IPS DF 4.7 (cell line): ENCODE results near the gene CLOCK.
"Not testable (repeated sequence)": the region's sequence is repeated elsewhere in the genome, so short reads cannot be mapped to it uniquely, and the experiment has no call there.

Experiments
- DNase-seq: peaks from one replicate; pipeline ENCODE4 v3.0.0-alpha.2; 2013; ENCODE audit warnings: low spot score; ENCODE audit errors: extremely low read depth

CLOCK gene

DNA sequence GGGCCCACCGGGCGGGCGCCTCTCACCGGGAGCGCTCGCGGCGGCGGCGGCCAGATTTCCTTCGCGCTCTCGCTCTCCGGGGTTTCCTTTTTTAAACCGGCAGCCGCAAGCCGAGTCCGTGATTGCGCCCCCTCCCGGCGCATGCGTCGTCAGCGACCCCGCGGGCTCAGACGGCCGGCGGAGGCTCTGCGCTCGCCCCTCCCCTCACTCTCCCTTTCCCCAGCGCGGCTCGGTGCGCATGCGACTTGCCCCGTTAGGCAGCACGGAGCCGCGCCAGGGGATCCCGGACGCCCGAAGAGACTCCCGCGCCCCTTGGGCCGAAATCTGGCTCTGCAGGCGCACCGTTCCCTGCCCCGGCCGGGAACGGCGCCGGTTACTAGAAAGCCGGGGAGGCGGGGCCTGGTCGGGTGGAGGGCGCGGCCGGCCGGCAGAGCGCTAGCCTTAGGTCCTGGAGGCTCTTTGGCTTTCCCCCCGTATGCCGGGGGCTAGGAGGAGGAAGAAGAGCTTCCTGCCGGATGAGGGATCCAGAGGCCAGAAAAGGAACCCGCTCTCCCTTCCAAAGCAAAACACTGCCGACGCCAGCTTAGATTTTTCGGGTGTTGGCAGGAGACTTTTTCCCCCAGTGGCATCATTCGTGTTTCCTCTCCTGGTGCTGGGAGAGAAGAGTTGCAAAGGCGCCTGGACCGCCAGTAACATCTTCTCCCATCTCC lies at the start of gene CLOCK:
Gene CLOCK, minus strand, starts transcription at position 154 of the 710 bp plus-strand sequence. CDS start 64,124 bp downstream, outside the sequence.
- no peak for DNase-seq

- no peak for DNase-seq
Observed at GRCh38 chr4:55592014-55592413, 45.3 kb upstream of the CLOCK start, which contains the start of gene PDCL2. TSS of gene PDCL2 (minus strand) at chr4:55592245. CDS start at chr4:55592109, 136 bp downstream.

DNA sequence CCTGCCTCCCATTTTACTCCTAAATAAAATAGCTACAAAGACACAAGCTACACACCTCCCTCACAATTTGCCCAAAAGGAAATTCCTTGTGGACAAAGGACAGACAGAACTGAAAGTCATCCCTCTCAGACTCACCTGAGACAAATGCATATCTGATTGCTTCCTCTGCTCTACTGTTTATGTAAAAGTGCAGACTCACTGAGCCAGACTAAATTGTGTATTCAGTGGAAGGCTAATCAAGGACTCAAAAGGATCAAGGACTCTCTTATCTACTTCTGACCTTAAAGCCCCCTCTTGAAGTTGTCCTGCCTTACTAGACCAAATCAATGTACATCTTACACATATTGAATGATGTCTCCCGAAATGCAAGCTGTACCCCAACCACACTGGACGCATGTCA lies 41.5 kb upstream of the CLOCK start:
- no peak for DNase-seq

DNA sequence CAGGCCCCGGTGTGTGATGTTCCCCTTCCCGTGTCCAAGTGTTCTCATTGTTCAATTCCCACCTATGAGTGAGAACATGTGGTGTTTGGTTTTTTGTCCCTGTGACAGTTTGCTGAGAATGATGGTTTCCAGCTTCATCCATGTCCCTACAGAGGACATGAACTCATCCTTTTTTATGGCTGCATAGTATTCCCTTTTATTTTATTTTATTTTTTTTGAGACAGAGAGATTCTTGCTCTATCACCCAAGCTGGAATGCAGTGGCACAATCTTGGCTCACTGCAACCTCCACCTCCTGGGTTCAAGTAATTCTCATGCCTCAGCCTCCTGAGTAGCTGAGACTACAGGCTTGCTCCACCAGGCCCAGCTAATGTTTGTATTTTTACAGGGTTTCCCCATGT lies 36.1 kb upstream of the CLOCK start:
- not testable (repeated sequence) for DNase-seq

DNA sequence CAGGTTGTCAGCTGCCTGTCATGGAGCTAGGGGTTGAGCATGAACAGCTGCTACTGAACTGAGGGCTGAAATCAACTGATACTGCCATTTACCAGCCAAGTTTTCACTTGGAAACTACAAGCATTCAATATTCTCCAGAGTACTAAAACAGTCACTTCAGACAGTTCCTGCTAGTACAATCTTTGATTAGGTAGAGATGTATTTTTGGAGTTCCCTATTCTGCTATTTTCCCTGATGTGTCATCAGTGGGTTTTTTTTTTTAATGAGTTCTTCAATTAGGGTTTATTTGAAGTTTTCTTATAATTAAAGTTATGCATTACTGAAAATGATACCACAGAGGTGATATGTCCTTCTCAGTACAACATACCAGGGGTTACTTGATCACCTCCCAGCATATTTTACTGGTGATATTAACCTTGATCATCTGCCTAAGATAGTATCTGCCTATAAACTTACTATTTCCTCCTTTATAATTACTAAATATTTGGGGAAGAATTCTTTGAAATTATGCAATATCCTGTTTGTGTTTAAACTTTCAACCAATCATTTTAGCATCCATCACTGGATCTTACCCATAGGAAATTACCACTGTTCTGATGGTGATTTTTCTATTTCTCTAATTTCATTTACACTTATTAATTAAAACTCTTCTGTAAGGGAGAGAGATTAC lies 31.8 kb upstream of the CLOCK start:
- no peak for DNase-seq

GRCh38 chr4:55575513-55575912 lies 28.8 kb upstream of the CLOCK start:
- DNase-seq, result no peak

- DNase-seq, result no peak
Observed at GRCh38 chr4:55574252-55574651, 27.5 kb upstream of the CLOCK start.

GRCh38 chr4:55571806-55572205 lies 25.1 kb upstream of the CLOCK start:
- no peak for DNase-seq

DNA sequence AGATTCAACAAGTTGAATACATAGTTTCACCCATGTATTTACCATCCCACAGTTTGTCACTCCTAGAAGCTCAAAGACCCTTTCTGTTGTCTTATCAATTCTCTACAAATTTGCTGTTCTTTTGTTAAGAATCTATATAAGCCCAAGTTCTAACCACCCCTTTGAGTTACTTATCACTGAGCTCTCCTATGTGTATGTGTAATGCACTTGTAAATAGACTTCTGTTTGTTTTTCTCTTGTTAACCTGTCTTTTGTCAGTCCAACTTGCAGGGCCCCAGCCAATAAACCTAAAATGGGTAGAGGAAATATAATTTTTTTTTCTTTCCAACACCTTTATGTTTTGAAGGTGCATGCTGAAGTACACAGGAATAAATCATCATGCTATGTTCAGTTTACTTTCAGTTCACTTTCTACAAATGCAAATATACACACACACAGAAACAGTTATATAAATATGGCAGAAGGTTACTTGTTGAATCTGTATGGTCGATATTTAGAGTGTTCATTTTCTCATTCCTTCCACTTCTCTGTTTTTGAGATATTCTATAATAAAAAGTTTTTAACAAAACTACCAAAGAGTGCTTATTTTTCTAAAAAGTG lies 22.3 kb upstream of the CLOCK start:
- DNase-seq, result no peak

DNA sequence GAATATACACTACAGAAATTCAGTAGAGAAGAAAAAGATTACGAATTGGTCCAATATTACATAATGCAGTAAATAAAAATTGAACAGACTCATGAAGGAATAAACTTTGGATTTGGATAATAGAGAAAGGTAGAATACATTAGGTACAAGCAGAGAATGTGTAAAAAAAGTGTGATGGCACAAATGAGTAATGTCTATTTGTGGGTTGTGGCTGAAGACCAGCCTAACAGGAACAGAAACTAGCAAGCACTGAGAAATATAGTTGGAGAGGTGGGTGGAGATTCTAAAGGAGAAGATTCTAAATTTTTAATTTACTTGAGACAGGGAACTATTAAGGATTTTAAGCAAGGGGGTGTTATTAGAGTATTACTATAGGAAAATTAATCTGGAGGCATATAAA lies 15.2 kb upstream of the CLOCK start:
- DNase-seq, result no peak

GRCh38 chr4:55560096-55560495 lies 13.4 kb upstream of the CLOCK start:
- no peak for DNase-seq

DNA sequence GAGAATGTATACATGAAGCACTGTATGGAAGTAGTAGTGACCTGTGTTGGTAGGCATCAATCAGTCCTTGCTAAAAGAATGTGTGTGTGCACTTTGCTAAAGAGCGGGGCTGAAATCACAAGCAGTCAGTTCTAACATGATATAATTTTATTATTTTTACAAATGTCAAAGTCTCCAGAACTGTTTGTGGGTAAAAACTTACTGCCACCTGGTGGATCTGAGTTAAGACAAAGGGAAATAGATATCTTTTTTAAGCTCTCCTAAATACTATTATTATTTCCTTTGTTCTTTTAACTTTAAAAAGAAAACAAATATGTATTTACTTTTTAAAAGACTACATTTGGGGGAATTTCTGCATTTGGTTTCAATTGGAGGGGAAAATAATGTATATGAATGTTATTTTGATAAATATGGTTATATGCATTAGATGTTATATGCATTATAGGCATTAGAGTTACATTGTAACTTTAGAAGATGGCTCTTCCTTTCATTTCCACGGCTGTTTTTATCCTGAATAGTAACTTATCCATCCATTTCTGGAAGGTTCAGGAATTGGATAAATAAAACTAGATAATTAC lies 7.8 kb upstream of the CLOCK start:
- DNase-seq, result no peak

DNA sequence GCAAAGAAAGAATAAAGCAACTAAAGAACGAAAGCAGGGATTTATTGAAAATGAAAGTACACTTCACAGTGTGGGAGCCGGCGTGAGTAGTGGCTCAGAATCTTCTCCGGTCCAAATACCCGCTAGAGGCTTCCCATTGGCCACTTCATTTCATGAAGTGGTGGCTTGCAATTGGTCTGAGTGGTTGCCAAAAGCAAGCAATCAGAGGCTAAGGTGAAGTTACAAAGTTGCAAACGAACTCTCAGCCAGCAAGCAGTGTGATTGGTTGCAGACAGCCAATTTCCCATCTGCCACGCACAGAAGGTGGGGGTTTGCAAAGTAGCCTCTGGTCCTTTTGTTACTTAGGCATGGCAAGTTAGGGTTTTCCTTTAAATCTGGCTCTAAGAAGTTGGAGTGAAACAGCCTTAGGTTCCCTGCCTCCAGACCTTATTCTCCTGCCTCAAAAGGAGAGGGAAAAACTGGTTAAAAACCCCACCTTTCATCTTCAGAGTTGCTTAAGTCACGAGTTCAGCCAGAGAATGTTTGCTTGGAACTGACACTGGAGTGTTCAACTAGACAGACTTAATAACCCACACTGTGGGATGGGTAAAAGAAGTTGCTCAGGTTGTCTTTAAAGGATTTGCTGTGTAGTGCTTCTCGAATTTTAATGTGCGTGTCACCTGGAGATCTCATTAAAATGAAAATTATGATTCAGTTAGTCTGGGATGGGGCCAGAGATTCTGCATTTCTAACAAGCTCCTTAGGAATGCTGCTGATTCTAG lies 6.9 kb upstream of the CLOCK start:
- no peak for DNase-seq

- not testable (repeated sequence) for DNase-seq
Observed at GRCh38 chr4:55551964-55552363, 5.3 kb upstream of the CLOCK start.

DNA sequence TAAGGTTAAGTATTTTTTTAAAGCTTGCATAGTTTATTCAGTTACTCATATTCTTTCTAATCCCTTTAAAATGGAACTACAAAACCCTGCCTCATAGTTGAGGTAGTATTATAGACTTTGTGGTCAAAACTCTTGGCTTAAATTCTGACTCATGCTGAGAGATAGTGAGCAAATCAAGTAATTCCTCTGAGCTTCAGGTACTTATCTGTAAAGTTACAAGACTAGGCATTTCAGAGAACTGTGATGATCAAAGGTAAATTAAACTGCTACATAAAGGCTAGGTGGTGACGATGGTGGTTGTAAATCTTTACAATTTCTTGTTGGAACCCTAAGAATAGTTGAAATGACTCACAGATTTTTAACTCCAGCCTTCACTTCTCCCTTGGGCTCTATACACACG lies 3.2 kb upstream of the CLOCK start:
- no peak for DNase-seq

GRCh38 chr4:55547918-55548317 lies 1.2 kb upstream of the CLOCK start:
- no peak for DNase-seq

DNA sequence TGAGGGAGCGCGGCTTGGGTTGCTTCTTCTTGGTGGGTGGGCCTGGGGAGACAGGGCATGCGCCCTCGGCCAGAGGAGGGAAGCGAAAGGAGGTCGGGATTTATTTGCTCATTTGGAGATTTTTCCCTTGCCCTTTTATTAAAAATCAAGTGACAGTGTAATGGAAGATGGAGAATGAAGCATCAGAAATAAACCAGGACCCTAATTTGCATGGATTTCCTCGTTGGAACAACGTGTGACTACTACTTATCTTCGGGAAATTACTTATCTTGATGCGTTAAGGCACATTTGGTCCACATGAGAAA lies 709 bp upstream of the CLOCK start:
- DNase-seq, result no peak

DNA sequence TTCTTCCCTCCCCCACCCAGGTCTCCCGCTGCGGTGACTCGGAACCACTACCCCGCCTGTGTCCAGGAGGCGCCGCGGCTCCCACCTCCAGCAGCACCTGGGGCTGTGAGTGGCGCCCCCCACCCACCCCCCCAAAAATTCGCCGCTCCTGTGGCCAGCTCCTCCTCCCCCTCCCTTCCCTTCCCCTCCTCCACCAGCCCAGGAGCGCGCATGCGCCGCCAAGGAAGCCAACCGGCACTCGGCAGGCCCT lies 278 bp downstream of the CLOCK start:
- DNase-seq, result no peak

DNA sequence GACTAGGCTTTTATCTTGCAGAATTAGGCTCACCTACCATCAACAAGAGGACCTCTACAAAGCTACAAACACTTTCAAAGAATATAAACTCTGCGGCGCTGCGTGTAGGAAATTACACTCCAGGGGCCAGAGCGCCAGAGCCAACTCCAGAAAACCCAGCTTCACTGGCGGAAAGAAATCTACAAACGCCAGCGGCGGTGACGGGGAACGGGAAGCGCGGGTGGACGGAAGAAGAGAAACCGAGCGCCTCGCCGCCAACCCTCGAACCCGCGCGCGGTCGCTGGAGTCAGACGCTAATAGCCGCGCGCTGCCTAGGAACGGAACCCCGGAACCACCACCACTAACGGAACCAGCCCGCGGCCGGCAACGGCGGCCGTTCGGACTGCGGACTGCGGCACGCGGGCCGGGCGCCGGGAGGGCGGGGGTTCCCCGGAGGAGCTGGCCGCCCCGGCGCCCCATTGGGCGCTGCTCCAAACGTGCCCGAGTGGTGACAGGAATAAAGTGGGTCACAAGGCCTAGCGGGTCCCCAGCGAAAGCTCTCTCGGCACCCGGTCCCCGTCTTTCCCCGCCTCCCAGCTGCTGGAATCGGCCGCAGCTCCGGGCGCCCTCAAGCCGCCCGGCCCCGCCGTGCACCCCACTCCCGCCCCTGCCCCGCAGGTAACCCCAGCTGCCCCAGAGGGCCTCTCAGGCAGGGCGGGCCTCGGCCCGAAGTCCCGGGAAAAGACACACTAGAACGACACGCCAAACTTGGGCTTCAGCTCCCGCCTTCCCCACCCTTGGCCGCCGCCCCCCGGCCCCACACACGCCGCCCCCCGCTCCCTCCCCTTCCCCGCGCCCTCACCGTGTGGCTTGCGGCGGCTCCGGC lies 836 bp downstream of the CLOCK start:
- no peak for DNase-seq

- DNase-seq, result no peak
Observed at GRCh38 chr4:55545151-55545550, 1.6 kb downstream of the CLOCK start.

DNA sequence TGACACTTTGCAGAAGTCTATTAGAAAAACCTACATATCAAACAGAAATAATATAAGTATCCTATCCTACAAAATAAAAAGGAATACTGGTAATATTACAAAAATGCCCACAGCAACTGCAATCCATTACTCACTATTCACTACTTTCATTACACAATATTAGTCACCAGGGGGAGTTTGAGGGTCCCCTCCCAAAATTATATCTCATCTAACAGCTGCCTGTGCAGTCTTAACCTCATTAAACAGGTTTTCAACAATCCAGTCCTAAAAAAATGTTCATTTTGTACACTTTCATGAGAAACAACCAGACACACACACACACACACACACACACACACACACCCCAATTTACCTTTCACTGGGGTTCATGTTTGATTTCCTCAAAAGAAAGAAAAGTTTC lies 2.9 kb downstream of the CLOCK start:
- DNase-seq, result no peak
